C4-2B (cell line): ENCODE data around the gene NDUFAB1.

Experiments used
- H3K27ac ChIP-seq: fragments of 450-650 bp; 2 replicates; pipeline ENCODE4 v1.5.1; 2017
- ZFX ChIP-seq: fragments of 450-650 bp; IDR thresholded peaks from 2 replicates; pipeline ENCODE4 v1.6.1; 2017
- TF ChIP-seq, protein P1 (sequence below): fragments of 450-650 bp; conservative IDR thresholded peaks from 2 replicates; pipeline ENCODE4 v1.5.1; 2017; ENCODE audit warnings: mild to moderate bottlenecking

The NDUFAB1 gene

DNA sequence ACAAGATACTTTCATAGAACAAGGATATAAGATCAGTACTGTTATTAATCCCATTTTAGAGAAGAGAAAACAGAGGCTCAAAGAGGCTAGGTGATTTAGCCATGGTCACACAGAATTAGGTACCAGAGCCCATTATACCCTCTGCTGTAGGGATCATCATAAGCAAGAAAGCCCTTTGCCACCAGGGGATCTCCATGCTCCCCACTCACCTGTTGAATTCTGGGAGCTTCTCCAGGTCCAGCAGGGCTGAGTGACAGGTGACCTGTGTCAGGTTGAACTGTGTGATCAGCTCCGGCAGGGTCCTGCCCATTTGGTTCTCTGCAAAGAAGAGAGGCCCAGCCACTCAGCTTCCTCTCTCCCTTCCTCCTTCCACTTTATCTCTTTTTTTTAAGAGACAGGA is 63.7 kb downstream of the NDUFAB1 start:
- no peak overlapping the region for H3K27ac ChIP-seq
- TF ChIP-seq, protein P1, sequence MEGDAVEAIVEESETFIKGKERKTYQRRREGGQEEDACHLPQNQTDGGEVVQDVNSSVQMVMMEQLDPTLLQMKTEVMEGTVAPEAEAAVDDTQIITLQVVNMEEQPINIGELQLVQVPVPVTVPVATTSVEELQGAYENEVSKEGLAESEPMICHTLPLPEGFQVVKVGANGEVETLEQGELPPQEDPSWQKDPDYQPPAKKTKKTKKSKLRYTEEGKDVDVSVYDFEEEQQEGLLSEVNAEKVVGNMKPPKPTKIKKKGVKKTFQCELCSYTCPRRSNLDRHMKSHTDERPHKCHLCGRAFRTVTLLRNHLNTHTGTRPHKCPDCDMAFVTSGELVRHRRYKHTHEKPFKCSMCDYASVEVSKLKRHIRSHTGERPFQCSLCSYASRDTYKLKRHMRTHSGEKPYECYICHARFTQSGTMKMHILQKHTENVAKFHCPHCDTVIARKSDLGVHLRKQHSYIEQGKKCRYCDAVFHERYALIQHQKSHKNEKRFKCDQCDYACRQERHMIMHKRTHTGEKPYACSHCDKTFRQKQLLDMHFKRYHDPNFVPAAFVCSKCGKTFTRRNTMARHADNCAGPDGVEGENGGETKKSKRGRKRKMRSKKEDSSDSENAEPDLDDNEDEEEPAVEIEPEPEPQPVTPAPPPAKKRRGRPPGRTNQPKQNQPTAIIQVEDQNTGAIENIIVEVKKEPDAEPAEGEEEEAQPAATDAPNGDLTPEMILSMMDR = no peak
- no peak for TF ChIP-seq ZFX
